HG03521 (cell line): ENCODE measurements around the gene MAD2L1.
"Not testable (repeated sequence)": the region's sequence is repeated elsewhere in the genome, so short reads cannot be mapped to it uniquely, and the experiment has no call there.

Experiments
- ATAC-seq: cut with Tn5 transposase; IDR thresholded peaks from one replicate; pipeline ENCODE4 v1.9.1; 2021; ENCODE audit warnings: mild to moderate bottlenecking, moderate library complexity; ENCODE audit not compliant: unreplicated experiment

Gene MAD2L1

DNA sequence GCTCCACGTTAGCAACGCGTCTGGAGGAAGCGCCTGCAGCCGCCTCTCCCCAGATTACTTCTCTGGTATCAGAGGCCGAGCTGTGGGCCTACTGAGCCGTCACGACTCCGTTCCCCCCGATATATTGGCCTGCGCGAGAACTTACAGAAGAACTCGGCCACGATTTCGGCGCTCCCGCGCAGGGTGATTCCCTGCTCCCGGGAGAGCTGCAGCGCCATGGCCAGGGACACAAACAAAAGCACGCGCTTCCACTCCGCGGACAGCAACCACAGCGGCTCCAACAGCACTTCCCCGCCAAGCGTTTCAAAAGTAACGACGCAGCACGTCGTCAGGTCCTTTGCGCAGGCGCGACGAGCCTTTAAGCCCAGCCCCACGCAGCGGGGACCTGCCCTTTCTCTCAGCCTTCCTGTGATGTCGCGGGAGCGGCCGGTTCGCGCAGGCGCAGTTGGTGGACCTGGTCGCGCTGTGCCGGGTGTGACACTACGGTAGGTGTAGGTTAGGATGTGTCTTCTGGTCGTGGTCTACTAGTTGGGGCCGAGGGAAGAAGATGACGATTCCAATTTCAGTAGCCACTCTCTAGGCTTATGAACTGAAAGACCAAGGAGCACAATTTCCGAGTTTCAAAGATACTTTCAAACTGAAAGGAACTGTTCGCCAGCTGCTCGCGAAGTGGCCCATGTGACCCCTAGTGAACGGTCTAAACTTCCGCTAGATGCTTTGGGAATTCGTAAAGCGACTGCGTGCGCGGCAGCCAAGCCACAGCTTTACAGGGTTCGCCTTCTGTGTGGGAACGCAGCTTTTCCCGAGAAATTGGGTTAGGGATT lies at the start of gene MAD2L1:
Gene MAD2L1, minus strand, starts transcription at position 332 of the 824 bp plus-strand sequence. Its CDS starts 114 bp downstream, at position 218.
- ATAC-seq = peak; percentile 85

DNA sequence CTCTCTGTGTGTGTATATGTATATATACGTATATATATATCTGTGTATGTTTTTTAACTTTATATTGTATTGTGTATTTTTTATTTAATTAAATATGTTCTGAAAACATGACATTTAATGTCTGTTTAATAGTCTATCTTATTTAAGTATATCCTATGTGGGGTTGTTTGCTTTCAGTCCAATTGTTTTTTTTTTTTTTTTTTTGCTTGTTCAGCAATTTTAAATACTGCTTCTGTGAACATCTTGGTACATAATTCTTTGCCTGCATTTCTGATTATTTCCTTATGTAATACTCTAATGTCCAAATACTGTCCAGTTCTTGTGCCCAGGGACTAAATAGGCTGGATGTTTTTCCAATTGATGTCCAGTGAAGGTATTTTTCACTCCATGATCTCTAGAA lies 45.1 kb upstream of the MAD2L1 start:
- no peak for ATAC-seq

DNA sequence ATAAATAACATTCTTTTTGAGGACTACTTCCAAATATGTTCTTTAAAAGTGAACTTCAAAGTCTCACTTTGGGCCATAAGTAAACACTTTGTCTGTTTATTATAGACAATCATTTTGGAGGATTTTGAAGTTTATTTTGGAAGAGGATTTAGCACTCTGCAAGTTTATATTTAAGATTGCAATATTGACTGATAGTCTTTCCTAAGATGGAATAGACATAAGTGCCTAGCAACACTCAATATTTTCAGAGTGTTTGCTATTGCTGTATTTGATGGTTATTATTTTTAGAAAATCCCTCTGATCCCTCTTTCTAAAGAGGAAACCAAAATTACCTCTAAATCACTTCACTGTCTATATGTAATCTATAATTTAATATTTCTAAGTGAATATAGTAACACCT lies 42.8 kb upstream of the MAD2L1 start:
- no peak for ATAC-seq

DNA sequence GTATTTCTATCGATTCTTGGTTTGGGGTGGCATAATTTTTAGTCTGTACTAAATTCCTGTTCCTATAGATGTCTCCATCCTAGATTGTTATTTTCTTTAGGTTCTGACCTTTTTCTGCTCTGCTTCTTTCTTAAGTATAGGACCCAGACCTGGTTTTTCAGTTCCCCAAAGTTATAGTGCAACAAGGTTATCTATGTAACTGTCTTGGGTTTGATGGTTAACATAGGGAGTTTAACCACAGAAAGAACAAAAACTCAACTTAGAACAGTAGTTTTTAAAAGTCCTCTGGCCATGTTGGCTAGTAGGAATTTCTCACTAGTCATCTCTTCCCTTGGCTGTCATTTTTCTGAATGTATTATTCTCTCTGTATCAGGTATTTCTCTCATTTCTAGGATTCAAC lies 38.8 kb upstream of the MAD2L1 start:
- peak; percentile 95 for ATAC-seq

DNA sequence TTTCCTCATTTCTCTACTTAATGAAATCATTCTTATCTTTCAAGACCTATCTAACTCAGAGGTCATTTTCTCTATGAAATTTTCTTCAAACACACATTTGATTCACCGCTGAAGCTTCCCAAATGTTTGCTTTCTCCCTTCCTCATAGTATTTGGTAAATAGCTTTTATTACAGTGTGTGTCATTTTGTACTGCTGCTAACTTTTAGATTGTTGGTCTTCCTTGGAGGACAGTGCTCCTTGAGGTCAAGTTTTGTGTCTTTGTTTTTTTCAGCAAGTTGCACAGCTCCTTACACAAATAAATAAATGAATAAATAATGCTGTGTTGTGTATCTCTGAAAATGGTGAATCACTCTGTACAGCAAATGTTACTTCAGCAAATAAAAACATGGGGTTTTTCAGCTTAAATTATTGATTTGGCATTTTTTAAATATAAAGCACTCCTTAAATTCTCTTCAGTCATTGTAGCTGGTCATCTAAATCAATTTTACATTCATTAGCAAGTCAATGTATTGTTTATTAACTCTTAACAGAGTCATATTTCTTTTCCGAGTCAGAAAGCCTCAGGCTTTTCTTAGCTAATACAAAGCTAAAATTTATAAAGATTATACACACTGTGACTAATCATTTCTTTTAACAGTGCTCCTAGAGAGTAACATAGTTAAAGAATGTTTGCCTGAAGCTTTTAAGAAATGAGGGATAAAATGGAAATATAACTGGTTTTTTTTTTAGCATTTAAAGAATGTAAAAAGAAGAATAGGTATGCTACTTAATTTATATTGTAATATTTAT lies 30.1 kb upstream of the MAD2L1 start:
- ATAC-seq = no peak

DNA sequence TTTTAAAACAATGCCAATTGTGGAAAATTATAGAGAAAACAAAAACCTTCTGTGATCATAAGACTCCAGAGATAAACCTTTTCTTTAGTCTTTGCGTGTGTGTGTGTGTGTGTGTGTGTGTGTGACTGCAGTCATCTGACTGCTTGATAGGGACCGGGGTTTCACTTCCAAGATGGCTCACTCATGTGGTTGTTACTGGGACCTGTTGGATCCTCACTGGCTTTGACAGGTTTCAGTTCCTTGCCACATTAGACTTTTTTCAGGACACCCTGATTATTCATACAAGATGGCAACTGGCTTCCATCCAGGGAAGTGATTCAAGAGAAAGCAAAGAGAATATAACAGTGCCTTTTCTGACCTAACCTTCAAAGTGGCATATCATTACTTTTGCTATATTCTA lies 21.9 kb upstream of the MAD2L1 start:
- no peak for ATAC-seq

DNA sequence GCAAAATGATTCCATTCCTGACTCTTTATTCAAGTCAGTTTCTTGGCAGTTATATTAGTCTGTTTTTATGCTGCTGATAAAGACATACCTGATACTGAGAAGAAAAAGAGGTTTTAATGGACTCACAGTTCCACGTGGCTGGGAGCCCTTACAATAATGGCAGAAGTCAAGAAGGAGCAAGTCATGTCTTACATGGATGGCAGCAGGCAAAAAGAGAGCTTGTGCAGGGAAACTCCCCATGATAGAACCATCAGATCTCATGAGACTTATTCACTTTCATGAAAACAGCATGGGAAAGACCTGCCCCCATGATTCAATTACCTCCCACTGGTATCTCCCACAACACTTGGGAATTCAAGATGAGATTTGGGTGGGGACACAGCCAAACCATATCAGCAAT lies 21.4 kb upstream of the MAD2L1 start:
- not testable (repeated sequence) for ATAC-seq

DNA sequence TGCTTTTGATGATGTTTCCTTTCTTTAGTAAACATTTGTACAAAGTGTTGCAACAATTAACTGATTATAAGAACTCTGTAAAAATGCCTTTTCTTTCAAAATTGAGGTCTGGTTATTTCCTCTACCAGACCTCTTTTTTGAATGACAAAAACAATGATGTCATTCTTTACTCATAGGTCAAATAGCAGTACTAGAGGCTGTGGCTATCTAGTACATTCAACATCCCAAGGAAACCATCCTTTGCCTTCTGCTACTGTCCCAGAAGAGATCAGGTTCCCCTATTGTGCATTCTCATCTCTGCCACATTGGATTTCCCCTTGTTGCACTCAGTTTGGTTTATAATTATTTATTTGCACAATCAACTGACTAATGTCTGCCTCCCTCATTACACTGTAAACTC lies 19.1 kb upstream of the MAD2L1 start:
- ATAC-seq = no peak

DNA sequence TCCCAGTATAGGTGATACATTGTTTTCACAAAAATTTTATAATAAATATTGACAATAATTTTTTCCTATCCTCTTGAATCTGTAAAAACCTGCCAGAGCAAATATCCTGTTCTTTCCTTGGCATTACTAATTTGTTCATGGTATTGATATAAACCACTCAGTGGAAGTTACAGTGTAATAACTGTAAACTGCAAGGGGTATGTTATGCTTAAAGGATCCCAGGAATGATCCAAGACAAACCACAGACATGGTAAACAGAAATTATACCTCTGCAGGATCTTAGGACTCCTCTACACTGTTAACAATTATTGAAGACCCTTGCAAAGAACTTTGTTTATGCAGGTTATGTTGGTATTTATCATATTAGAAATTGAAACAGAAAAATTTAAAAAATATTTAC lies 17.7 kb upstream of the MAD2L1 start:
- ATAC-seq = no peak

DNA sequence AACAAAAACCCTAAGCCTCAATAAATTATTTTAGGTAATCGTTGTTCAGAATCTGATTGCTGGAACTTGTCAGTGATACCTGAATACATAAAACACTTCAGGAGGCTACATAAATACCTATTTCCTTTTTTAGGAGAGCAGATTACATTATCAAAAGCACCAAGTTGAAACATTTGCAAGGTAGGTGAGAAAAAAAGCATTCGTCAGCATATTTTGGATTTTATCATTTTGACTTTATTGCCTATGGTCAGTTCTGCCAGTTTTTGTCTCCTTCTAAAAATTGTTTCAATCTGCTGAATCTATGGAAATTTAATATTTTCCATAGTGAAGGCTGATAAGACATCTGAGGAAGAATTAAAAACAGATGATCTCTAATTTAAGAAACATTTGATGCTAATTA lies 16.5 kb upstream of the MAD2L1 start:
- no peak for ATAC-seq

DNA sequence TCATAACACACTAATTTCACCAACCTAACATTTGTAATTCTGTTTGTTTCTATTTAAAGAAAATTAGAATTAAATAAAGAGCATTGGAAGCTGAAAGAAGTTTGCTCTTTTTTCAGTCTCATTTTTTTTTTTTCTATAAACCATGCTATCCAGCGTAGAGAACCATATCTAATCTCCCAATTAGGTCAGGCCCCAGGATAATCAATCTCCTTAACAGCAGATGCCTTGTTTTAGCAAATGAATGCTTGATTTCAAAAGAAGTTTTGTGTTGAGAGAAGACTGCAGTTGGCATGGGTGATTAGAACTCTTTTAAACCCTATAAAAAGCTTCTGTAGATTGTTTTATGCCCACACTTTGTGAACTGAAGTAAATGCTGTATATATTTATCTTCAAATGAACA lies 15.6 kb upstream of the MAD2L1 start:
- no peak for ATAC-seq

DNA sequence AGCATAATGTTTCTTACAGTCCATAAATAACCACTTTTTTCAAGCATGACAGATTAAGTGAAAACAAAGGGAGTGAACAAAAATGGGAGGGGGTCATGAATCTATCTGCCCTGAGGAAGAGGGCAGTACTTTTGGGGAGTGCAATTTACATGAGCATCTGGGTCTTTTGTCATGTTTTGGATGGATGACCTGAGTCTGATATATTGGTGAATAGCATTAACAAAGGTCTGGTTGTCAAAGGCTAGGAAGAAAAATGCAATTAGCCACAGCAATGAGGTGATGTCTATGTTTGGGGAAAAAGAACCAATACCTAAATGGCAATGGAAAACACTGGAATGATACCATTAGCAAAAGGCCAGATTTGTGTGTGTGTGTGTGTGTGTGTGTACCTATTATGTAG lies 15.1 kb upstream of the MAD2L1 start:
- ATAC-seq = no peak

DNA sequence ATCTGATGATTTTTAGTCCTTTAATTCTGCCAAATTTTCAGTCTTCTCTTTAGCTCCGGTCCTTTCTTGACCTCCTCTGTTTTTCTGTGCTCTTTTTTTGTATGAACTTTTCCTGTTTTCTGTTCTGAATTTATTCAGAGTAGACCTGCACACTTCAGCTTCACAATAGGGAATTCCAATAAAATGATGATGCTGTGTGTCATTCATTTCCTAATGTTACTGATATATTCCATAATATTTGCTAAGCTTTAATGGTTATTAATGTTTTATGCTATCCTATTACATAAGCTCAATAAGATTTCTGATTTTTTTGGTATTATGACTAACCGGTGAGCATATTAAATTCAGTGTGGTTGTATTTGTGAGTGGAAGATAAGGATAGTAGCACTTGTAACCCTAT lies 13.9 kb upstream of the MAD2L1 start:
- no peak for ATAC-seq

DNA sequence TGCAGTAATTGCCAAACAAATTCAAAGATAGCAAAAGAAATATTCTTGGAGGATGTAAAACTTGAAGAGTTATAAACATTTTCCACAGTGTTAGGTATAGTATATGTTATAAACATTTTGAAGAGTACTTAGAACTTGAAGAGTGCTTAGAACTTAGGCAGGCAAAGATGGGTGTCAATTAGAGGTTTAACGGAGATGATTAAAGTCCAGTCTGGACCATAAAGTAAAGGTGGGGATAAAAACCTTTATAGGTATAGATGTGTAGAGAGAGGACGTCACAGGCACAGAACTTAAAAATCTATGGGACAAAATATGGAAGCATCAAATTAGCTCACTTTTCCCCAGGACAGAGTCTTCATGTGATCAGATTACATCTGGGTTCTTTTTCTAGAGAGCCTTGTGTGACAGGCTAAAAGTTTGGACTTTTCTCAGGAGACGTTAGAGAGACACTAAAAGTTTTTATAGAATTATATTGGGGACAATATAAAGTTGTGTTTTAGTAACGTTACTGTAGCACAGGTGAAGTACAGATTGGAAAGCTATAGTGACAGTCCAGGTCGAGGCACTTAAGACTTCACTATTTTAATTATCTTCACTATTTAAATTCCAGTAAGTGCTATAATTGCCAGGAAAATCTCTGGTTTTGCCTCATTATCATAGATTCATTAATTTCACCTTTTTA lies 13.3 kb upstream of the MAD2L1 start:
- no peak for ATAC-seq

DNA sequence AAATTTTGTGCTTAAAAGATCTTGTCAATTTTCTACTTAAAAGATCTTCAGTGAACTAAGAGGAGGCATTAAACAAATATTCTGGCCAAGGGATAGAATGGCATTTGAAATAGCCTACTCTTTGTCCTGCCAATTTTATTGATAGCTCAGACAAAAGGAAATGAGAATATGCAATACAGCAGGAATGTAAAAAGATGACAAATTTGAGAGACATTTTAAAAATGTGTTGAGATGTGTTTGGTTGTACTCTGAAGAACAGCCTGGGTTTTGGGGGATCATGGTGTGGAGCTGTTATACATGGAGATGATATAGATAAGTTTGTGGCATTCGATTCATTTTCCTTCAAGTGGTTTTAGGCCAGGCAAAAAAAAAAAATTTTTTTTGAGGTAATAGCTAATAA lies 11.6 kb upstream of the MAD2L1 start:
- ATAC-seq = no peak

DNA sequence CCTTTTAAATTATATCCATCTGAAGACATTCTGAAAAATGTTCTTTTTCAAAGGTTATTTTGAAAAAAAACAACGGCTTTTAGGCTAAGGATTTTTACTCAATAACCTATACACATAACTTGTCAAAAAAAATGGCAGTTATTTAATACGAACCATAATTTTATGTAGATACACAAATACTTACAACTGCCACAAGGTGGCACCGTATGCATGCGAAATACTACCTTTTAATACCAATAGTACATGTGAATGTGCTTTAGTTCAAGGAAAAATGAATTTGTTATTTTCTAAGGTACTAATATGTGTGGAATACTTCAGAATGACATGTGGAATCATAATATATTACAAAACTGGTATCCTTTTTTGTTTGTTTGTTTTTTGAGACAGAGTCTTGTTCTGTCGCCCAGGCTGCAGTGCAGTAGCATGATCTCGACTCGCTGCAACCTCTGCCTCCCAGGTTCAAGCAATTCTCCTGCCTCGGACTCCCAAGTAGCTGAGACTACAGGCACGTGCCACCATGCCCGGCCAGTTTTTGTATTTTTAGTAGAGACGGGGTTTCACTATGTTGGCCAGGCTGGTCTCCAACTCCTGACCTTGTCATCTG lies 4.6 kb upstream of the MAD2L1 start:
- ATAC-seq = no peak

DNA sequence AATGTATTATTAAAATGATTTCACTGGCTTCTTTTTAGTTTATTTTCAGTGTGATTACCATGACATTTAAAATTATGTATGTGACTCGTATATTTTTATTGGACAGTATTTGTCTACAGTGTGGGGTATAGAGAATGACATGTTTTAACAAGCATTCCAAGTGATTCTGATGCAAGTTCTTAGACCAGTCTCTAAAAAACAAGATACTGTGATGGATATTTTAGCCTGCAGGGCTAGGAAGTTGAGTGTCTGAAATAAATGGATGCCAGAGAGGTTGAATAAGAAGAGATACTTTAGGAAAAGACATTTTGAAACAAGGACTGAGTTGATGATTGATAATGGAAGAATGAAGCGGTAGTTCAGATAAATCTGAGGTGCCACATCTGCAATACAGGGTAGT lies 3.5 kb upstream of the MAD2L1 start:
- ATAC-seq = no peak

DNA sequence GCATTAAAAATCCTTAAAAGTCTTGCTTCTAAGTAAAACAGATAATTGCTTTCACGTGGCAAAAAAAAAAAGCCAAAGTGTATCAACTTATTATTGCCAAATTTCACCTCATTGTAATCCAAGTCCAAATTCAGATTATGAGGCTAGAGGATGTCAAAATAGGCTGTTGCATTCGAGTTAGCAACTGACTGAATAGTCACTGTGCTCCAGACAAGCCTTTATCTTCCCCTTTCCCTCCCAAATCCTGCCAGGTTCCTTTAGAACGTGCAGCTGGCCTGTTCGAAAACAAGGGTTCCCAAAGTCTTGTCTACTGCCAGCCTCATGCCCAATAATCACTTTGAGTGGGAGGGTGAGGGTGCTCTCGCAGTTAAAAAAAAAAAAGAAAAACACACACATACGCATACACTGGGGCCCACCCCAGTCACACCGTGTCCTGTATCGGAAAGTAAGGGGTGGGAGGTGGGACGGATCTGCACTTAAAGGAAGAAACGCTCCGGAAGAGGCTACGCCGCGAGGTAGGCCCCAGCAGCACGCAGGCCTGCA lies 603 bp downstream of the MAD2L1 start:
- ATAC-seq = no peak

DNA sequence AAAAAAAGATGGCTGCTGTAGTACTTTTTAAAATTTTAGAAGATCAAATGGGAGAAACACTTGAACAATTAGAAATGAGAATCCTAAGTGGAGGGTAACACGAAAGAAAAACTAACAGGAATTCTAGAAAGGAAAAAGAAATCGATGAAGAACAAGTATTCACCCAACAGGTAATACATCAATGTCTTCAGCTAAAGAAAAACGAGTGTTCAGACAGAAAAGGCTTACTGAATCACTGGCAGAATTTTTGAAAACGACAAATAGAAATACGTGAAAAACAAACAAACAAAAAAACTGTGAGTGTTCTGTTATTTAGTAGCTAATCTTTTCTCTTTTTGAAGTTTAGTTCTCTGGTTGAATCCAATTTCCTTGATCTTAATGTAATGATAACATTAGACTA lies 1.8 kb downstream of the MAD2L1 start:
- ATAC-seq = no peak

DNA sequence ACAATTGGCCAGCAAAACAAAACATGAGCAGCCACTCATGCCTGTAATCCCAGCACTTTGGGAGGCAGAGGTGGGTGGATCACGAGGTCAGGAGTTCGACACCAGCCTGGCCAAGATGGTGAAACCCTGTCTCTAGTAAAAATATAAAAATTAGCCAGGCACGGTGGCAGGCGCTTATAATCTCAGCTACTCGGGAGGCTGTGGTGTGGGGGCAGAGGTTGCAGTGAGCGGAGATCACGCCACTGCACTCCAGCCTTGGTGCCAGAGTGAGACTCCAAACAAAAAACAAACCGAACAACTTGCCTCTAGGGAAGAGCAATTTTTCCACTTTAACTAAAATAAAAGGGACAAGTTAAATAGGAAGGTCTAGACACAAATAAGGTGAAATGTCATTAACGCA lies 2.9 kb downstream of the MAD2L1 start:
- not testable (repeated sequence) for ATAC-seq

DNA sequence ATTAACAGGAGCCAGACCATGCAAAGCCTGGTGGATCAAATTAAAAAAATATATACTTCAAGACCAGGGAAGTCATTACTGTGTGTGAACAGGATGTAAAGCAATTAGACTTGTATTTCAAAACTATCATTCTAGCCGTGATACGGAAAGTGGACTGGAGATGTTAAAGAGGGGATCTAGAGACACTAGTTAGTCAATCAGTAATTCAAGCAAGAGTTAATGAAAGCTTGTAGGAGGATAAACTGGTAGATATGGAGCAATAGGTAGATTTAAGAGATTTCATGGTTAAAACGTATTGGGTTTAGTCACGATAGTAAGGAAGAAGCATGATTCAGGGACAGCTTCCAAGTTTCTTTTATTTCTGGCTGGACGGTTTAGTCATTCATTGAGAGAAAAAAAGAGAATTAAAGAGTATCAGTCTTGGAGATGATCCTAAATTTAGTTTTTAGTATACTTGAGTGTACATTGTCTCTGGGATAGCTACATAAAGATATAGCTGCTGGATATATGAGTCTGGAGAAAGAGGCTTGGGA lies 3.9 kb downstream of the MAD2L1 start:
- no peak for ATAC-seq
